NT2/D1 (cell line): ENCODE results near the gene CLASP1.

Source experiments
- YY1 ChIP-seq: IDR thresholded peaks from 2 replicates; pipeline ENCODE4 v1.6.1; 2011; ENCODE audit not compliant: insufficient read length, insufficient read depth
- ZNF274 ChIP-seq: IDR thresholded peaks from 2 replicates; pipeline ENCODE4 v1.6.1; 2011; ENCODE audit warnings: mild to moderate bottlenecking, low read depth, low read length

DNA sequence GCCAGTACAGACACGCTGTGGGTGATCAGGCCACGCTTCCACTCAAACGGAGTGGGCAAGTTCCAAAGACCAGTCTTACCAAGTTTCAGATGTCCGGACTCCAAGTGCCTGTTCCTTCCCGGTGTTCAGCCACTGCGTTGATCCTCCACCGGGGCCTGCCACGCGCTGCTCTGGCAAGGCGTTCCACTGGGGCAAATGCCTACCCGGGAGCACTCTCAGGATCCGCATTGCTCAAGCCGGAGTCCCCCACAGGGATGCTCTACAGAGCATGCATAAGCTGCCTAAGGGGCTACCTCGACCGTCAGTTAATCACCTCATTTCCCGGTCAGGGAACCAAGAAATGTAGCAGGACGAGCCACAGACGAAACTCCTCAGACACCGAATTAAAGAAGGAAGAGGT lies 37.0 kb upstream of the CLASP1 start:
- TF ChIP-seq ZNF274 (no peak), YY1 (no peak)
